Motor neuron (in vitro differentiated cells): ENCODE data around the gene SCFD2. TPM values are rescaled to one million over a fixed set of nuclear protein-coding genes. Genes with fewer than 3 reads are reported as not detected.

Experiments
- ATAC-seq, 8 experiments: fragments of 200-7000 bp; cut with Tn5 transposase; replicated peaks in 6 of 8; 2 replicates each; pipeline ENCODE4 v1.8.0; 2021; ENCODE audit warnings: mild to moderate bottlenecking in 8 of 8, moderate library complexity in 8 of 8
- H3K27ac ChIP-seq, 2 donors: fragments of 250-450 bp; sonication (Bioruptor Pico); 2 replicates each; pipeline ENCODE4 v1.9.0; 2021; ENCODE audit warnings: antibody characterized with exemption in 2 of 2, mild to moderate bottlenecking in 2 of 2, moderate library complexity in 1 of 2
- H3K4me1 ChIP-seq, 2 donors: fragments of 250-450 bp; sonication (Bioruptor Pico); replicated peaks in 1 of 2; 2 replicates each; pipeline ENCODE4 v1.6.1; 2021; ENCODE audit warnings: antibody characterized with exemption in 2 of 2, mild to moderate bottlenecking in 2 of 2, moderate library complexity in 1 of 2
- H3K4me3 ChIP-seq, 5 donors: fragments of 250-450 bp; sonication (Bioruptor Pico); 2 replicates each; pipeline ENCODE4 v1.9.0; 2021; ENCODE audit warnings: antibody characterized with exemption in 5 of 5, mild to moderate bottlenecking in 5 of 5, moderate library complexity in 4 of 5
- WGBS, 10 experiments: fragments of 450-650 bp; shearing (Covaris generic); methylation state at CpG; one replicate each; pipeline ENCODE4 v1.0.0; 2022; 5-methylcytosine and 5-hydroxymethylcytosine counted together
- in situ Hi-C, 9 experiments: fragments of 400-800 bp; cut with MboI; loops; one replicate each; pipeline ENCODE4 v1.15.0; 2021; ENCODE audit warnings: low sequenced_read_pairs in 9 of 9, low pct_unique_long_range_greater_than_20kb in 2 of 9; ENCODE audit not compliant: unreplicated experiment in 9 of 9
- total RNA-seq, 8 experiments: library from RNA; unstranded; fragments of 300-600 nt; gene quantifications; 2 replicates each; pipeline versions ENCODE4 v1.2.3 to v1.2.4, GENCODE V29; 2022

SCFD2 gene
- total RNA-seq, 8 experiments from 2014 or later, result 9.0 to 40.3 (median 21.1) TPM

GRCh38 chr4:52964561-52965101 lies 401.2 kb downstream of the SCFD2 start:
- no peak overlapping the region for H3K27ac ChIP-seq
- in situ Hi-C loops, result no loop called here
- H3K4me3 ChIP-seq, result no peak overlapping the region
- 67 to 100% (median 92%) methylated on average over 1 to 4 of the region's 4 CpGs; no CpG with 5 or more reads in 1 of the 10 experiments for WGBS, 10 experiments
- no peaks in the 10 kb centered on the region for H3K4me1 ChIP-seq
- ATAC-seq, result no peak

DNA sequence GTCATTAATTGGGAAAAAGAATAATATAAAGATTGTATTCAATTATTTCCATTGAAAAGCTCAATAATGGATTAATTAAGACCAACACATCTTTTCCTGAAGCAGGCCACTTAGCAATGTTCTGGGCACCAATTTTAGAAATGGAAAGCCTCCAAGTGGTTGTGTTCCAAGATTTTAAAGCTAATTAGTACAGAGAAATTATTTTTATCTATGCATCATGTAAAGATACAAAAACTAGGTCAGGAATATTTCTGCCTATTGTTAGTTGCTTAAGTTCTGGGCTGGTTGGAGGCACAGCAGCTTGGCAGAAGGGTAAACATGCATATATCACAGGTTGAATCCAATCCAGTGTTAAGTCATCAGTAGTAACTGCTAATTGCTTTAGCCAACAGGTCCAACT lies 401.9 kb downstream of the SCFD2 start:
- ATAC-seq, result no peak
- Histone ChIP-seq H3K4me3 (no peak overlapping the region), H3K27ac (no peak overlapping the region), H3K4me1 (no peaks in the 10 kb centered on the region)
- in situ Hi-C loops, result no loop called here

DNA sequence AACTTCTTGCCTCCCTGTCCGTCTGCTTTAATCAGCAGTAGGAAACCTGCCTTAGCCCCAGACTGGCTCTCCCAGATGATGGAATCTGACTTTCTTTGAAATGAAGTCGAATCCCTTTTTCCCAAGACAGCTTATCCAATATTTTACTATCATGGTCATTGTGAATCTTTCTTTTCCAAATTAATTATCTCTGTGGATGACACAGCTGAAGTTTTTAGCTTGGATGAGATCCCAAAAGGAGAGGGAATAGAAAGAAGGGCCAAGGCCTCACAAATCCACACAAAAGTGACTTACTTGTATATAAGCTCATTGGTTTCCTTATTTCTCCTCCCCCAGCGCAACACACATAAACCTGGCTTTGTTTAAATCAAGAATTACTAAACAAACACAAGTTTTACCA lies 403.1 kb downstream of the SCFD2 start:
- Histone ChIP-seq H3K27ac (no peak overlapping the region), H3K4me3 (no peak overlapping the region), H3K4me1 (peaks cover 8 to 9% of the 10 kb centered on the region in 2 donors)
- WGBS, 10 experiments, result 29 to 100% (median 87%) methylated on average over 1 to 3 of the region's 3 CpGs; no CpG with 5 or more reads in 2 of the 10 experiments
- in situ Hi-C loops, result no loop called here
- ATAC-seq, result no peak

DNA sequence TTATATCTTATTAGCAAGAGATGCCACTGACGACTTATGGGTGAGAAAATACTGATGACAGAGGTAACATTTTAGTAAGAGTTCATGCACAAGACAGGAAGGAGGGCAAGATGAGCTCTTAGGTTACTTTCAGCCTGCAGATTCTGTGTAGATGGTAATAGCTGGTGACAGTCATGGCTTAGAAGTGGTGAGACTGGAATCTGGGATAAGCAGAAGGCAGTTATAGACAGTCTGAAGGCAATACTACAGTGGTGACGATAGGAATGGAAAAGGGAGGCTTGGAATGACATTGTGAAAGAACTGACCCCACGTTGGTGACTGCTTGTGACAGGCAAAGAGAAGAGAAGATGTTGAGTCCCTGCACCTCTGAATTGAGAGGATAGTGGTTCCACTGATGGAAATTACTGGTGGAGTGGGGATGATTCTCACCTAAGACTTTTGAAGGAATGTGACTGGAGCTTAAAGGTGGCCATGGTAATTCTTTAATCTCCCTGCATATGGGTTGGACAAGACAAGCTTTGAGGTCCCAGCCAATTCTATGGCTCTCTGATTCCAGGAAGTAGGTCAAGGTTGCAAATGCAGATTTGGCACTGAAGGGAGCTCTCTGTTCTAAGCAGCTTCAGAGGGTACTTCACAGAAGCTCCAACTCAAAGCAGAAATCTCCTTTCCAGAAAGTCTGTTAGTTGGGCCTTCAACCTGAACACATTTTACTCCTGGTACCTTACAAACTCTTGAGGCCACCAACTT lies 404.0 kb downstream of the SCFD2 start:
- H3K4me3 ChIP-seq, result no peak overlapping the region
- 25 to 100% (median 89%) methylated on average over 1 to 3 of the region's 3 CpGs; no CpG with 5 or more reads in 1 of the 10 experiments for WGBS, 10 experiments
- peaks cover 17 to 18% of the 10 kb centered on the region in 2 donors for H3K4me1 ChIP-seq
- peak in 1 of 8 experiments; percentile 29 for ATAC-seq
- H3K27ac ChIP-seq, result no peak overlapping the region
- in situ Hi-C loops, result no loop called here

GRCh38 chr4:52959541-52959940 lies 406.3 kb downstream of the SCFD2 start:
- WGBS, 10 experiments, result 0 to 100% (median 92%) methylated on average over 1 to 3 of the region's 3 CpGs; no CpG with 5 or more reads in 2 of the 10 experiments

GRCh38 chr4:52957835-52958631 lies 407.8 kb downstream of the SCFD2 start:
- Histone ChIP-seq H3K27ac (peak overlapping the region; percentile 37 to 48), H3K4me1 (peaks cover 25 to 28% of the 10 kb centered on the region in 2 donors), H3K4me3 (no peak overlapping the region)
- 33 to 68% (median 56%) methylated on average over 1 to 11 of the region's 12 CpGs for WGBS, 10 experiments
- in situ Hi-C loops, result no loop called here
- peak in 3 of 8 experiments; percentile 9 to 17 (median 9) for ATAC-seq

More at GRCh38 chr4:52959541-52959940, 406.3 kb downstream of the SCFD2 start:
- in situ Hi-C loops, result no loop called here
- Histone ChIP-seq H3K4me3 (no peak overlapping the region), H3K27ac (no peak overlapping the region), H3K4me1 (peaks cover 25 to 28% of the 10 kb centered on the region in 2 donors)
- ATAC-seq, result peak in 3 of 8 experiments; percentile 32 to 45 (median 40)

- H3K4me3 ChIP-seq, result no peak overlapping the region
- WGBS, 10 experiments, result 0 to 16% (median 0%) methylated on average over 1 to 9 of the region's 9 CpGs; no CpG with 5 or more reads in 3 of the 10 experiments
- in situ Hi-C loops, result no loop called here
- ATAC-seq, result peak in 7 of 8 experiments; percentile 15 to 91 (median 87)
- H3K4me1 ChIP-seq, result peaks cover 25 to 28% of the 10 kb centered on the region in 2 donors
- H3K27ac ChIP-seq, result peak overlapping the region; percentile 37 to 48
Observed at GRCh38 chr4:52957220-52957686, 408.6 kb downstream of the SCFD2 start.

DNA sequence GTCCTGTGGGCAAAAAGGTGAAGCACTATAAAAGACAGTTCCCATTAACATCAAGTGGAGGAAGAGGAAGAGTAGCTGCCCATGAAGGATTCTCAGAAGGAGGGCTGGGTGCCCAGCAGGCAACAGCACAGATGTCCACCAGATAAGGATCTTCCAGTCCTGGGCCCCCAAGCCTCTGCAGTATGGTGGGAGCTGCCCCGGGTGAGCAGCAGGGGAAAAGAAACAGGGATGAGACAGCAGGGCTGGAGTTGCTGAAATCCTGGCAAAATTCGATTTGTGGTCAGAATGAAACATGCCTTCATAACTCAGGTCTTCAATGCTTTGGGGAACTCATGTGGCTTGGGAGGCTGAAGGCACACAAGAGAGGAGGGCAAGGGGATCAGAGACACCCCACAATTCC lies 409.2 kb downstream of the SCFD2 start:
- 0 to 66% (median 30%) methylated on average over 1 to 2 of the region's 2 CpGs; no CpG with 5 or more reads in 4 of the 10 experiments for WGBS, 10 experiments
- no peak for ATAC-seq

DNA sequence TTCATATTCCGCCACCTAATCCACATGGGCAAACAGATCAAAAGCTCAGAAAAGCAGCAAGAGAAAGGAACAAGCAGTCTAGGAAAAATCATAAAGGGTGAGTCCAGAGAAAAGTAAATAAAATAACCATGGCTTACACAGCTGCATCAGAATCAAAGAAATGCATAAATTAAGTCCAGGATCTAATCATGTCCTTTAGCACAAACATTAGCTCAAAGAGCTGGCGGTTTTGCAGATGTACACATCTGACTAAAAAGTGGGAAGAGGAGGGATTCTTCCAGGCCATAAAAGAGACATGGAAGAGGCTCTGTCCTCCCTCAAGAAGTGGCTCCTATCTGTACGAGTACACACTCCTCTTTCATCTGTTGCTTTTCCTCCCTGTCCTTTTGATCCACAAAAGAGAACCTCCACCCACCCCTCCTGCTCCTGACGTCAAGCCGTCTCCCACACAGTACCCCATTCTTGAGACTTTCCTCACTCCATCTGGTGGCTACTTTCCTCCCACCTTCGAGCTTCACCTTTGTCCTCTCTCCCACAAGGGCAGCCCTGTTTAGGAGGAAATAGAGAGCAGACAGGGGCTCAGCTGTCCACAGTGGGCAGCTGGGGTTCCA lies 411.2 kb downstream of the SCFD2 start:
- Histone ChIP-seq H3K4me1 (peaks cover 25 to 28% of the 10 kb centered on the region in 2 donors), H3K4me3 (no peak overlapping the region), H3K27ac (no peak overlapping the region)
- in situ Hi-C loops, result no loop called here
- peak in 3 of 8 experiments; percentile 6 to 79 (median 37) for ATAC-seq
- 47 to 100% (median 81%) methylated on average over 1 to 6 of the region's 6 CpGs; no CpG with 5 or more reads in 1 of the 10 experiments for WGBS, 10 experiments

More for the DNA sequence above, 409.2 kb downstream of the SCFD2 start:
- peak overlapping the region; percentile 33 to 37 for H3K27ac ChIP-seq
- in situ Hi-C loops, result no loop called here
- no peak overlapping the region for H3K4me3 ChIP-seq
- H3K4me1 ChIP-seq, result peaks cover 25 to 28% of the 10 kb centered on the region in 2 donors

- no peak overlapping the region for H3K27ac ChIP-seq
- H3K4me1 ChIP-seq, result peaks cover 20 to 21% of the 10 kb centered on the region in 2 donors
- H3K4me3 ChIP-seq, result no peak overlapping the region
- in situ Hi-C loops, result no loop called here
- no peak for ATAC-seq
Observed at GRCh38 chr4:52952540-52952939, 413.3 kb downstream of the SCFD2 start.

GRCh38 chr4:52951016-52951415 lies 414.8 kb downstream of the SCFD2 start:
- ATAC-seq, result no peak
- WGBS, 10 experiments, result 92 to 100% (median 98%) methylated on average over 1 to 3 of the region's 3 CpGs; no CpG with 5 or more reads in 2 of the 10 experiments
- in situ Hi-C loops, result no loop called here
- Histone ChIP-seq H3K27ac (no peak overlapping the region), H3K4me3 (no peak overlapping the region), H3K4me1 (peaks cover 7 to 11% of the 10 kb centered on the region in 2 donors)

DNA sequence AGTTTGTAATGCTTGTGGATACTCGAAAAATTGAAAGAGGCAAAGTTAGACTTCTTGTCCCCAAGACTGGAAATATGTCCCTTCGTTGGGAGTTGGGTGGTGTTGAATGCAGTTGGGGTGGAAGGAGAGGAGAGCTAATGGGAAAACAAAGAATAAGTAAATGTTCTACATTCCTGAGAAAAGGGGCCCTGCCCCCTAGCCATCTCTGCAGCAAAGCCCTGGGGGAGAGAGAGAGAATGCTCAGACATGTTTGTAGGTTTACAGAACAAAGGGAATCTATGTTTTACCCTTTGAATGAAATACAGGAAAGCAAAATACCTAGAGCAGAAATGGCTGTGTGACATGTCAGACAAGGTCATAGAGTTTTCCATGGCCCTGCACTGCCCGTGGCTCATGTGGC lies 415.6 kb downstream of the SCFD2 start:
- no peak overlapping the region for H3K4me3 ChIP-seq
- peaks cover 5 to 11% of the 10 kb centered on the region in 2 donors for H3K4me1 ChIP-seq
- WGBS, 10 experiments, result 65 to 100% (median 100%) methylated on average over 1 to 2 of the region's 3 CpGs; no CpG with 5 or more reads in 3 of the 10 experiments
- in situ Hi-C loops, result no loop called here
- H3K27ac ChIP-seq, result no peak overlapping the region
- no peak for ATAC-seq
